Heart left ventricle (tissue), 13 donors: ENCODE results near the gene FNDC3B.

ENCODE experiments used
- CTCF ChIP-seq, 12 donors: fragments of 200-600 bp; sonication (generic) in 4 of 12; IDR thresholded peaks; one replicate each; pipeline versions ENCODE4 v1.5.0 to v1.8.0; 2018 to 2022; ENCODE audit warnings: antibody characterized with exemption in 12 of 12, mild to moderate bottlenecking in 5 of 12
- POLR2A ChIP-seq, 2 donors: fragments of 450-650 bp; IDR thresholded peaks; one replicate each; pipeline ENCODE4 v1.6.1; 2017; ENCODE audit warnings: antibody characterized with exemption in 2 of 2, mild to moderate bottlenecking in 2 of 2, moderate library complexity in 2 of 2
- donor health status: ischemic (EF 13 %, LVEDD 7.1; RV severe dilation, severe dysfunction).
- donor health status: DM: no; HTN: yes; CAD: no.
- donor health status: DM: no; HTN: no; CAD: no.
- donor health status: ischemic (EF 25% LVEDD 6.9; RV normal size, moderate dysfunction).
- donor health status: ischemic (EF 25% LVEDD 5.7; RV mildly dilated, moderate dysfunction).
- donor health status: ischemic (EF 35%, LVEDD 5.7; RV mildly dilated, moderate dysfunction).
- donor health status: nonischemic (EF 11% LVEDD 7.7; RV severe dilation, severe dysfunction).
- donor health status: DM: yes; HTN: yes; CAD: no.
- donor health status: PGD.
- donor health status: ischemic (EF 29% LVEDD 5.4; RV normal size, mild dysfunction).
- donor health status: nonischemic (EF 23%, LVEDD 6.1; RV moderate dilation, normal function).

GRCh38 chr3:172342097-172342659 lies 302.8 kb downstream of the FNDC3B start:
- no peak for TF ChIP-seq CTCF (IDR thresholded peaks at IDR 0.05)
- TF ChIP-seq POLR2A (IDR thresholded peaks at IDR 0.05): no peak
